Stimulated activated CD8-positive, alpha-beta memory T cell treated with anti-CD3 and anti-CD28 coated beads, Interleukin-15, amount 100 ng/mL, for 48 hours (primary cell): ENCODE measurements around the gene GNG3.
"Not testable (repeated sequence)": the region's sequence is repeated elsewhere in the genome, so short reads cannot be mapped to it uniquely, and the experiment has no call there.

Source experiments
- DNase-seq, 2 donors: peaks; one replicate each; pipeline ENCODE4 v3.0.0-alpha.2; 2020; ENCODE audit warnings: low read depth in 2 of 2

GNG3 gene

DNA sequence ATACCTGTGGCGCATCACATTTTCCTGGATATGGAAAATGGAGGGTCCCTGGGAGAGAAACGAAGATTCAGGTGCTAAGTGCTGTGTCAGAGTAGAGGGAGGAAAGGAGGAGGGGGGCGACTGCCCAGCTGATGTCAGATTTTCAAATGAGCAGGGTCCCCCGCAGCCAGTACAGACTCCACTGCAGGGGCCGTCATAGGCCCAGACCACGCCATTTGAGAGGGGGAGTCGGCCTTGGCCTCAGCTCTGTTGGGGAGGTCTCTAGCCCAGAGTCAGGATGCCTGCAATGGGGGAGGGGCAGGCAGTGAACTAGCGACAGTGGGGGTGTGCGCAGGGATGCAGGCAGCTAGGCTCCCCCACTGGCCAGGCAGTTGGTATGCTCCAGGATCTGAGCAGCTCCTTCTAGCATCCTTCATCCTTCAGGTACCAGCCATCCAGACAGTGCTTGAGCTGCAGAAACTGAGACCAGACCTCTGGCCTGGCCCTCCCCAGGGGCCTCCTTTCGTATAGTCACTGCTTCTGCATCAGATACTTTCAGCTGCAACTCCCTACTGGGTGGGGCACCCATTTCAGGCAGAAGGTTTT lies at the start of gene GNG3, which contains the start of gene BSCL2:
Gene GNG3, plus strand, starts transcription at position 400 of the 585 bp plus-strand sequence. CDS start 620 bp downstream, outside the sequence.
Gene BSCL2, minus strand, starts transcription at position 148 of the 585 bp plus-strand sequence. CDS start 229 bp downstream, outside the sequence.
- no peak for DNase-seq

- DNase-seq = peak in 1 of 2 donors; percentile 42
These were observed 42.9 kb upstream of the GNG3 start for GRCh38 chr11:62664405-62665074.

GRCh38 chr11:62665075-62665598 lies 42.3 kb upstream of the GNG3 start, which contains the start of the genes C11orf98 and CSKMT:
Gene C11orf98 (minus strand): TSS chr11:62665210. CDS start chr11:62665169, 41 bp downstream.
Gene CSKMT (plus strand): TSS chr11:62665312. CDS start chr11:62665880, 568 bp downstream.
- DNase-seq = peak; percentile 92 to 93

- peak in 1 of 2 donors; percentile 53 for DNase-seq
These were observed 41.7 kb upstream of the GNG3 start for GRCh38 chr11:62665599-62666258.

DNA sequence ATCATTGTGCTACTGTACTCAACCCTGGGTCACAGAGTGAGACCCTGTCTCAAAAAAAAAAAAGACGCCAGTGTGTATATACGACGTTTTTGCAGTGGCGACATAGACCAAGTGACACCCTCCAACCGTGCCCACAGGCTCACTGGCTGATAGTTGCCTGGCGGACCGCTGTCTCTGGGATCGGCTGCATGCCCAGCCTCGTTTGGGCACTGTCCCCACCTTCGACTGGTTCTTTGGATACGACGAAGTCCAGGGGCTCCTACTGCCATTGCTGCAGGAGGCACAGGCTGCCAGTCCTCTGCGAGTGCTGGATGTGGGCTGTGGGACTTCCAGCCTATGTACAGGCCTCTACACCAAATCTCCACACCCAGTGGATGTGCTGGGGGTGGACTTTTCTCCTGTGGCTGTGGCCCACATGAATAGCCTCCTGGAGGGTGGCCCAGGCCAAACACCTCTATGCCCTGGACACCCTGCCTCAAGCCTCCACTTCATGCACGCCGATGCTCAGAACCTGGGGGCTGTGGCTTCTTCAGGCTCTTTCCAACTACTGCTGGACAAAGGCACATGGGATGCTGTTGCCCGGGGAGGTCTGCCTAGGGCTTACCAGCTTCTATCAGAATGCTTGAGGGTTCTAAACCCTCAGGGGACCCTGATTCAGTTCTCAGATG lies 41.1 kb upstream of the GNG3 start:
- DNase-seq = no peak

DNA sequence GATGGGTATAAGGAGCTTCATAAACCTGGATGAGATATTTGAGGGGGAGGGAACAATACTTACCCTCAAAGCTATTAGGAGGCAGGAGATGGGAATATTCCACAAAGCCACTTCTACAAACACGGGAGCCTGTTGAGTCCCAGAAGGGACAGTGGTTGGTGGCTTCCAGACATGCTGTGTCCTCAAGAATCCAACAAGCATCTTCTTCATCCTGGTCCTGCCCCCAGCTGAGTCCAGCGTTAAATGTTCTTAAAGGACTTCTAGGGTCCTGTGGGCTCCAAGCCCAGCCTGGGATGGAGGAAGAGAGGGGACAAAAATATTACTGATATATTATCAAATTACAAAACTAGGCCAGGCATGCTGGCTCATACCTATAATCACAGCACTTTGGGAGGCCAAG lies 40.0 kb upstream of the GNG3 start:
- no peak for DNase-seq

DNA sequence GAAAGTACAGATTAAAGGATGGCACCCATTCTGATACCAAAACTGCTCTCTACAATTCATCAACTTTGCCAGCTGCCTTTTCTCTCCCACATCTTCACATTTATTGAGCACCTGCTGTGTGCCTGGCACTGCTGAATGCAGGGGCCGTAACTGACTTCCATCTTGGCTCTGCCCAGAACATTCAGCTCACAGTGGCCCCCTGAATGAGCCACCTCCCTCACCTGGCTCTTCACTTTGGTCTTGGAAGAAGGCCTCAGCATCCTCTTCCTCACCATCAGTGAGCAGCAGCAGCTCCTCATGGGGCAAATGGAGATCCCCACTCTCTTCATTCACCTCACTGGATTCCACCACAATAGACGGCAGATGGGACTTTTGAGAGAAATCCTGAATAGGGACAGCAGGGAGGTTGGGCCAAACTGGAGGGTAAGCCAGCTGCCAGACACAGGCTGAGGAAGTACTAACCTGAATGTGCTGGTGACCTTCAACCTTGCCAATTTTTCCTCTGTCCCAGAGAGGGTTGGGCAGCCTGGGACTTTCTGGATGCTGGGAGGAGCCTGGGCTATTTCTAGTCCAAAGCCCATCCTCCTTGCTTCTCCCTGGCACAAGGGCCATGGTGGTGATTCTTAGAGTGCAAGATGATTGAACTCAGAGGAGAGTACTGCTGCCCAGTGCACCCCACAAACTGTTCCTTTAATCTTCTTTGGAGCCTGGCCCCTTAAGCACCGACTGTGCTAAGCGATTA lies 37.9 kb upstream of the GNG3 start:
- no peak for DNase-seq

- DNase-seq = no peak
These were observed 36.3 kb upstream of the GNG3 start for GRCh38 chr11:62671236-62671607.

GRCh38 chr11:62671608-62672389 lies 35.7 kb upstream of the GNG3 start, which contains the start of the genes LBHD1 and UQCC3:
Gene LBHD1 (minus strand): TSS chr11:62672267. CDS start chr11:62670031, 2,236 bp downstream.
Gene UQCC3 (plus strand): TSS chr11:62671673. CDS start chr11:62671746, 73 bp downstream.
- DNase-seq = peak; percentile 60 to 66

- no peak for DNase-seq
These were observed 34.3 kb upstream of the GNG3 start for GRCh38 chr11:62673196-62673525.

DNA sequence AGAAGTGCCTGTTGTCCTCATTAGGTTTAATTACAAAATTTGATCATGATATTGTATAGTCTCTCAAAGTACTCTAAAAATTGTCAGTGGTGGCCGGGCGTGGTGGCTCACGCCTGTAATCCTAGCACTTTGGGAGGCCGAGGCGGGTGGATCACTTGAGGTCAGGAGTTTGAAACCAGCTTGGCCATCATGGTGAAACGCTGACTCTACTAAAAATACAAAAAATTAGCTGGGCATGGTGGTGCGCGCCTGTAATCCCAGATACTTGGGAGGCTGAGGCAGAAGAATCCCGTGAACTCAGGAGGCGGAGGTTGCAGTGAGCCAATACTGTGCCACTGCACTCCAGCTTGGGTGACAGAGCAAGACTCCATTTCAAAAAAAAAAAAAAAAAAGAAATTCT lies 32.1 kb upstream of the GNG3 start:
- DNase-seq = not testable (repeated sequence)

DNA sequence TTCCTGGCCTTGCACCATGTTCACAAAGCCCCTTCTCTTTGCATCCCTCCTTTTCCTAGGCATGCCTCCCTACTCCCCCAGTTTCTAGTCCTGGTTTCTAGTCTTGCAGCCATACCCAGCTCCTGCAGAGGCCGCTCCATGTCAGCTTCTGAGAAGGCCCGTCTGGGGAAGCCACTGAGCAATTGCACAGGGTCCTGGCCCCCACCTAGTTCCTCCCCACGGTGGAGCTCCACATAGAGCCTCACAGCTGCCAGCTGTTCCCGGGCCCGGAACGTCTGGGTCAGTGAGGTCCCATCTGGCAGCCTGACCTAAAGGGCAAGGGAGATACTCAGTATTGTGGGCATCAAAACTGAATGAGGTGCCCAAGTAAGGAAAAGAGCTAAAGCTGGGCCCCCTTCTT lies 30.8 kb upstream of the GNG3 start:
- DNase-seq = no peak

- DNase-seq = no peak
These were observed 30.3 kb upstream of the GNG3 start for GRCh38 chr11:62677156-62677555.

GRCh38 chr11:62677714-62678113 lies 29.8 kb upstream of the GNG3 start:
- DNase-seq = no peak

DNA sequence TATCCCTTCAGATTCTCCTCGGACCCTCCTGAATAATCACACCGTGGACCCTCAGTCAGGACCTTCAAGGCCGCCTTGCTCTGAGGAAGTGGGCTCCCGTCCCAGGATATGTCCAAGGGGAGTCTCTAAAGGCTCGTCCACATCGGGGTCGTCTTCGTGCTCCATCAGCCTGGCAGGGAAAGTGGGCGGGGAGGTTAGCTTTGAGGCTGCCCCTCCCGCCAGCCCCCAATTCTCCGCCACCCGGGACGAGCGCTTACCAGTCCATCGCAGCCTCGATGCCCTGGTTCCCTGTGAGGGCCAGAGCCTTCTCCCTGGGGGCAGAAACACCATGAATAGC lies 29.1 kb upstream of the GNG3 start:
- no peak for DNase-seq

DNA sequence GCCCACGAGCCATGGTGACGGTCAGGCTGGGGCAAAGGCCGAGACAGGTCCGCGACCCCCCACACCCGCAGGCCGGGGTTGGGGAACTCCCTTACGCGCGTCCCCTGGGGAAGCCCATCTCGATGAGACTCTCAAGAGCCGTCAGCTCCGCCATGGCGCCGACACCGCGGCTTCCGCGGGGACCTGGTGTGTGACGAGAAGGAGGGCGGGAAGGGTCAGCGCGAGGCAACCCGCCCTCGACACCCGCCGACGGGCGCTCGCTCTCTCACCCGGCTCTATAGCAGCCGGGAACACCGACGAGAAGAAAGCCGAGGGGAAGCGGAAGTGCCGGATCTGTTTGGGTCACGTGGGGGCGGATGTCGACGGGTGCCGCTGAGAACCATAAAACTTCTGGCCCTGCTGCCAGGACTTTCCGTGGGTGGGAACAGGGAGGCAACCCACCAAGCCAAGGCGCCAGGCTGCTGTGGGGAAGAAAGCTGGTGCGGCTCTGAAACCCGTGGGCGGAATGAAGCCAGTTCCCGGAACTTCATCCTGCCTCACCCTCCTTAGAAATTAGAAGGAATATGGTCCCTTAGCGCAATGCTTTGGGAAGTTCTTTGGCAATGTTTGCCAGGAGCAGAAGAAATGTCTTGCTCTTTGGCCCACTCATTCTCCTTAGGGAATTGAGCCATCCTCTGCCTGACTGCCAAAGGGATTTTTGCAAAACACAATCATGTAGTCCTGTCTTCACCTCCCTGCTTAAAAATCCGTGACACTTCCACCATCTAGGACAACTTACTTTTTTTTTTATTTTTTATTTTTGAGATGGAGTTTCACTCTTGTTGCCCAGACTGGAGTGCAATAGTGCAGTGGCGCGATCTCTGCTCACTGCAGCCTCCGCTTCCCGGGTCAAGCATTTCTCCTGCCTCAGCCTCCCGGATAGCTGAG lies 28.4 kb upstream of the GNG3 start, which contains the start of gene UBXN1:
Gene UBXN1, minus strand, starts transcription at position 304 of the 927 bp plus-strand sequence. Its CDS starts 150 bp downstream, at position 154.
- peak; percentile 83 to 86 for DNase-seq

DNA sequence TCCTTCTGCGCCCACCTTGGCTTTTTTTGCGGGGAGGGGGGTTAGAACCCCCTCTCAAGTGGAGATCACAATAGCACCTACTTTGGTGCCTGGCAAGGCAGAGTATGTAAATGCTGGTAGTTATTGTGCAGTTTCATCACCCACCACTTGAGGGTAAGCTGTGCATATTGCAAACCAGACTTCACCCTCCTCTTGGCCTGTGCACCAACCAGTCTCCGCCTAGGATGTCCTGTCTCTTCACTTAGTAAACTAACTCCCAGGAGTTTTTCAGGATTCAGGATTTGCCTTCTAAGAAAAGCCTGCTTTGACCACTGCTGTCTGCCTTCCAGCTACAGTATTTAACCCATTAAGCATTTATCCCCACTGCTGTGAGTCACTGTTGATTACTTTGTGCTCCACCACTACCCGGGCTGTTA lies 26.6 kb upstream of the GNG3 start:
- DNase-seq = no peak

DNA sequence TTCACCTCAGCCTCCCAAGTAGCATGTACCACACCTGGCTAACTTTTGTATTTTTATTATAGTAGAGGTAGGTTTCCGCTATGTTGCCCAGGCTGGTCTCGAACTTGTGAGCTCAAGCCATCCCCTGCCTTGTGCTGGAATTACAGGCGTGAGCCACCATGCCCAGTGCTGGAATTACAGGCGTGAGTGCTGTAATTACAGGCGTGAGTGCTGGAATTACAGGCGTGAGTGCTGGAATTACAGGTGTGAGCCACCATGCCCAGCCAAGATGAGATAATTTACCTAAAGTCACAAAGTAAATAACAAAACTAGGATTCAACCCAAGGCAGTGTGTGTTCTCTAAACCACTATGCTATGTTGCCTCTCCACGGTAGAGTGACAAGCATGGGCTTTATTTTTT lies 25.0 kb upstream of the GNG3 start:
- DNase-seq = no peak
